HEK293 (cell line): Measurements from ENCODE around the gene MITF.

Experiments
- CTCF ChIA-PET: fragments of 350-600 bp; formaldehyde crosslinking; extraction: SDS; loops from one replicate; lab custom pipeline; 2021; ENCODE audit warnings: antibody characterized with exemption; lab: Yijun Ruan, JAX
- POLR2A ChIA-PET: fragments of 300-600 bp; formaldehyde crosslinking; extraction: SDS; loops from one replicate; lab custom pipeline; 2020; ENCODE audit warnings: antibody characterized with exemption, inconsistent platforms; lab: Yijun Ruan, JAX
- H3K27ac ChIP-seq: fragments of 200-500 bp; sonication (Bioruptor generic); 2 replicates; pipeline ENCODE4 v1.5.1; 2014; ENCODE audit warnings: low read depth, low read length, control low read depth, inconsistent platforms; ENCODE audit errors: extremely low read depth
- H3K36me3 ChIP-seq, 2 experiments: fragments of 200-500 bp in 1 of 2; sonication (Bioruptor generic) in 1 of 2; 1 replicate in 1 of 2; 2 replicates in 1 of 2; pipeline ENCODE4 v1.5.1; 2014 to 2017; ENCODE audit warnings: inconsistent platforms in 2 of 2, low read length in 2 of 2; ENCODE audit not compliant: control insufficient read depth in 2 of 2, insufficient read depth in 1 of 2
- H3K4me1 ChIP-seq: fragments of 200-500 bp; sonication (Bioruptor generic); 2 replicates; pipeline ENCODE4 v1.5.1; 2014; ENCODE audit warnings: mild to moderate bottlenecking, low read length, inconsistent platforms; ENCODE audit not compliant: control insufficient read depth, insufficient read depth
- H3K4me3 ChIP-seq: 2 replicates; pipeline ENCODE4 v1.5.1; 2011; ENCODE audit warnings: low read depth, mild to moderate bottlenecking, control low read depth, low read length, moderate library complexity
- H3K9me3 ChIP-seq: fragments of 200-500 bp; sonication (Bioruptor generic); 2 replicates; pipeline ENCODE4 v1.5.1; 2014; ENCODE audit warnings: low read depth, low read length, inconsistent platforms; ENCODE audit not compliant: control insufficient read depth, insufficient read depth
- BCL11A ChIP-seq: fragments of 450-650 bp; formaldehyde crosslinking; IDR thresholded peaks from 2 replicates; pipeline ENCODE4 v1.5.1; 2016; ENCODE audit warnings: low read depth, missing biosample characterization, missing genetic modification characterization
- BCL6B ChIP-seq: fragments of 450-650 bp; formaldehyde crosslinking; IDR thresholded peaks from 2 replicates; pipeline ENCODE4 v1.5.1; 2017; ENCODE audit warnings: missing biosample characterization, missing genetic modification characterization
- KLF7 ChIP-seq: fragments of 450-650 bp; formaldehyde crosslinking; IDR thresholded peaks from 2 replicates; pipeline ENCODE4 v1.5.1; 2016; ENCODE audit warnings: missing biosample characterization, missing genetic modification characterization, borderline replicate concordance
- KLF9 ChIP-seq: fragments of 450-650 bp; formaldehyde crosslinking; IDR thresholded peaks from 2 replicates; pipeline ENCODE4 v1.5.1; 2016; ENCODE audit warnings: missing biosample characterization, missing genetic modification characterization, low read depth
- PRDM6 ChIP-seq: fragments of 450-650 bp; formaldehyde crosslinking; IDR thresholded peaks from 2 replicates; pipeline ENCODE4 v1.5.1; 2017; ENCODE audit warnings: missing biosample characterization, missing genetic modification characterization
- TSHZ1 ChIP-seq: fragments of 450-650 bp; formaldehyde crosslinking; IDR thresholded peaks from 2 replicates; pipeline ENCODE4 v1.5.1; 2016; ENCODE audit warnings: missing biosample characterization, missing genetic modification characterization, borderline replicate concordance
- ZBTB26 ChIP-seq: fragments of 450-650 bp; formaldehyde crosslinking; optimal IDR thresholded peaks from 2 replicates; pipeline ENCODE3; 2016; ENCODE audit warnings: missing biosample characterization, mild to moderate bottlenecking, missing genetic modification characterization
- ZBTB49 ChIP-seq: fragments of 450-650 bp; formaldehyde crosslinking; IDR thresholded peaks from 2 replicates; pipeline ENCODE4 v1.5.1; 2016; ENCODE audit warnings: missing biosample characterization, missing genetic modification characterization, low read depth
- ZFP69B ChIP-seq: fragments of 450-650 bp; formaldehyde crosslinking; IDR thresholded peaks from 2 replicates; pipeline ENCODE4 v1.5.1; 2016; ENCODE audit warnings: missing biosample characterization, missing genetic modification characterization
- ZNF133 ChIP-seq: fragments of 450-650 bp; formaldehyde crosslinking; IDR thresholded peaks from 2 replicates; pipeline ENCODE4 v1.5.1; 2016; ENCODE audit warnings: missing biosample characterization, missing genetic modification characterization
- ZNF211 ChIP-seq: fragments of 450-650 bp; formaldehyde crosslinking; IDR thresholded peaks from 2 replicates; pipeline ENCODE4 v1.5.1; 2016; ENCODE audit warnings: low read depth, missing biosample characterization, missing genetic modification characterization
- ZNF341 ChIP-seq: fragments of 450-650 bp; formaldehyde crosslinking; IDR thresholded peaks from 2 replicates; pipeline ENCODE4; 2016; ENCODE audit warnings: low read depth, missing biosample characterization, missing genetic modification characterization
- ZNF37A ChIP-seq: fragments of 450-650 bp; IDR thresholded peaks from 2 replicates; pipeline ENCODE4 v1.5.1; 2018; ENCODE audit warnings: missing biosample characterization, missing genetic modification characterization
- ZNF658 ChIP-seq: fragments of 450-650 bp; formaldehyde crosslinking; IDR thresholded peaks from 2 replicates; pipeline ENCODE4; 2016; ENCODE audit warnings: missing biosample characterization, missing genetic modification characterization
- ZNF785 ChIP-seq: fragments of 450-650 bp; formaldehyde crosslinking; IDR thresholded peaks from 2 replicates; pipeline ENCODE4 v1.5.1; 2016; ENCODE audit warnings: missing biosample characterization, missing genetic modification characterization
- ZNF792 ChIP-seq: fragments of 450-650 bp; formaldehyde crosslinking; IDR thresholded peaks from 2 replicates; pipeline ENCODE4 v1.5.1; 2016; ENCODE audit warnings: missing biosample characterization, missing genetic modification characterization

MITF gene

GRCh38 chr3:69927571-69927970 lies 188.3 kb downstream of the MITF start:
- POLR2A ChIA-PET = no interaction called here
- no peaks in the 10 kb centered on the region for H3K4me1 ChIP-seq
- H3K36me3 ChIP-seq = no peaks in the 10 kb centered on the region
- no peak overlapping the region for H3K27ac ChIP-seq
- CTCF ChIA-PET = no interaction called here
- no peak overlapping the region for H3K4me3 ChIP-seq
- no peaks in the 10 kb centered on the region for H3K9me3 ChIP-seq
- TF ChIP-seq ZBTB49 (tag by site-specific recombination) (no peak), BCL11A (no peak), TSHZ1 (no peak), ZNF792 (tag by site-specific recombination) (no peak), BCL6B (tag by site-specific recombination) (no peak), ZNF37A (tag by site-specific recombination) (no peak), ZNF658 (tag by site-specific recombination) (no peak)

- ChIA-PET CTCF (no interaction called here), POLR2A (no interaction called here)
- Histone ChIP-seq H3K27ac (no peak overlapping the region), H3K36me3 (no peaks in the 10 kb centered on the region), H3K4me3 (no peak overlapping the region), H3K4me1 (no peaks in the 10 kb centered on the region), H3K9me3 (no peaks in the 10 kb centered on the region)
- no peak for TF ChIP-seq KLF7 (tag by site-specific recombination)
- no peak for TF ChIP-seq ZBTB26 (tag by site-specific recombination)
- no peak for TF ChIP-seq ZNF211 (tag by site-specific recombination)
- no peak for TF ChIP-seq ZNF133 (tag by site-specific recombination)
- TF ChIP-seq ZNF341 (tag by site-specific recombination) = no peak
- TF ChIP-seq ZNF785 = no peak
- TF ChIP-seq ZFP69B = no peak
- TF ChIP-seq KLF9 (tag by site-specific recombination) = no peak
- no peak for TF ChIP-seq PRDM6 (tag by site-specific recombination)
Observed at GRCh38 chr3:69929019-69929418, 189.8 kb downstream of the MITF start.
